Parathyroid adenoma (tissue), 2 donors: ENCODE measurements around the gene P4HA1.
A peak's percentile ranks its signal among the peaks of the same experiment; 100 is the strongest.
"Not testable (repeated sequence)": the region's sequence is repeated elsewhere in the genome, so short reads cannot be mapped to it uniquely, and the experiment has no call there.

Source experiments
- H2AFZ ChIP-seq: fragments of 300-600 bp; sonication (generic); one replicate; pipeline ENCODE4 v1.7.0; 2017; ENCODE audit warnings: antibody characterized with exemption, mild to moderate bottlenecking
- H3K27ac ChIP-seq: fragments of 300-600 bp; sonication (generic); one replicate; pipeline ENCODE4 v1.7.0; 2017
- H3K27me3 ChIP-seq: fragments of 300-600 bp; sonication (generic); one replicate; pipeline ENCODE4 v1.7.0; 2017; ENCODE audit warnings: low read length; ENCODE audit not compliant: control insufficient read depth, insufficient read depth
- H3K36me3 ChIP-seq: fragments of 300-600 bp; sonication (generic); one replicate; pipeline ENCODE4 v1.7.0; 2017; ENCODE audit warnings: low read length; ENCODE audit not compliant: control insufficient read depth, insufficient read depth
- H3K4me1 ChIP-seq: fragments of 300-600 bp; sonication (generic); one replicate; pipeline ENCODE4 v1.7.0; 2017; ENCODE audit warnings: control low read depth
- H3K4me2 ChIP-seq: fragments of 300-600 bp; sonication (generic); one replicate; pipeline ENCODE4 v1.7.0; 2017; ENCODE audit warnings: low read length
- H3K4me3 ChIP-seq: fragments of 300-600 bp; sonication (generic); one replicate; pipeline ENCODE4 v1.7.0; 2017; ENCODE audit warnings: low read depth, low read length
- H3K79me2 ChIP-seq: fragments of 300-600 bp; sonication (generic); one replicate; pipeline ENCODE4 v1.7.0; 2017; ENCODE audit warnings: control low read depth
- H3K9ac ChIP-seq: fragments of 300-600 bp; sonication (generic); one replicate; pipeline ENCODE4 v1.7.0; 2017; ENCODE audit warnings: mild to moderate bottlenecking
- H3K9me3 ChIP-seq: fragments of 300-600 bp; sonication (generic); one replicate; pipeline ENCODE4 v1.7.0; 2017; ENCODE audit warnings: low read length; ENCODE audit not compliant: control insufficient read depth
- TF ChIP-seq, protein P1 (sequence below): fragments of 300-600 bp; sonication (generic); IDR thresholded peaks from one replicate; pipeline ENCODE4 v1.7.0; 2017; ENCODE audit warnings: antibody characterized with exemption, mild to moderate bottlenecking
- donor health status: primary hyperparathyroidism.

Gene P4HA1

DNA sequence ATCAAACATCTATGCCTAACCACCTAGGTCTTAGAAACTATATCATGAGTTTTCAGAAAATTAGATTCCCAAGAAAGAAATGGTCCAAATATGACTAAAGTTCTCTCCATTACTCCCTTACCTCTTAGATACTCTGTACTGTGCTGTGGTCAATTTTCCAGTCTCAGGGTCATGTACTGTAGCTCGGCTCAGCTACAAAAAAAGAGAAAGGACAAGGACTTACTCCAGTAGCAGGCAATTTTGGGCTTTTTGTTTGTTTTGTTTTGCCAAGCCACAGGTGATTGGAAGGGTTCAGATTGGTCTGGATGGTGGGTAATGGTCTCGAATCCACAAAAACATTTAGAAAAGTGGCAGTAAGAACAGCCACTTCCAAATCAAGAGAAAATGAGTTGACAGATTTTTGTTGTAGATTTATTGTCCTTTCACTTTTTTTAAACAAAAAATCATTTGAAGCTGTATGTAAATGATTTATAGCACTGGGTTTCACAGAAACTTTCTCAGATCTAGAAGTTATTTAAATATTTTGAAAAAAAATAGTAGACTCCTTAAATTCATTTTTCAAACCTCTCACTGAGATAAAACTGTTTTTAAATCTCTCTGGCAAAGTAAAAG, 52.8 kb downstream of the P4HA1 start:
- no peaks in the 10 kb centered on the region for H3K79me2 ChIP-seq
- no peaks in the 10 kb centered on the region for H3K9me3 ChIP-seq
- H3K4me2 ChIP-seq, result peak overlapping the region; percentile 44
- no peaks in the 10 kb centered on the region for H3K27me3 ChIP-seq
- TF ChIP-seq, protein P1, sequence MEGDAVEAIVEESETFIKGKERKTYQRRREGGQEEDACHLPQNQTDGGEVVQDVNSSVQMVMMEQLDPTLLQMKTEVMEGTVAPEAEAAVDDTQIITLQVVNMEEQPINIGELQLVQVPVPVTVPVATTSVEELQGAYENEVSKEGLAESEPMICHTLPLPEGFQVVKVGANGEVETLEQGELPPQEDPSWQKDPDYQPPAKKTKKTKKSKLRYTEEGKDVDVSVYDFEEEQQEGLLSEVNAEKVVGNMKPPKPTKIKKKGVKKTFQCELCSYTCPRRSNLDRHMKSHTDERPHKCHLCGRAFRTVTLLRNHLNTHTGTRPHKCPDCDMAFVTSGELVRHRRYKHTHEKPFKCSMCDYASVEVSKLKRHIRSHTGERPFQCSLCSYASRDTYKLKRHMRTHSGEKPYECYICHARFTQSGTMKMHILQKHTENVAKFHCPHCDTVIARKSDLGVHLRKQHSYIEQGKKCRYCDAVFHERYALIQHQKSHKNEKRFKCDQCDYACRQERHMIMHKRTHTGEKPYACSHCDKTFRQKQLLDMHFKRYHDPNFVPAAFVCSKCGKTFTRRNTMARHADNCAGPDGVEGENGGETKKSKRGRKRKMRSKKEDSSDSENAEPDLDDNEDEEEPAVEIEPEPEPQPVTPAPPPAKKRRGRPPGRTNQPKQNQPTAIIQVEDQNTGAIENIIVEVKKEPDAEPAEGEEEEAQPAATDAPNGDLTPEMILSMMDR, result no peak
- no peak overlapping the region for H3K9ac ChIP-seq
- H3K4me1 ChIP-seq, result peaks cover 15% of the 10 kb centered on the region
- H3K4me3 ChIP-seq, result peak overlapping the region; percentile 48
- peak overlapping the region; percentile 26 for H3K27ac ChIP-seq
- H3K36me3 ChIP-seq, result peaks cover 3% of the 10 kb centered on the region
- peak overlapping the region; percentile 44 for H2AFZ ChIP-seq

DNA sequence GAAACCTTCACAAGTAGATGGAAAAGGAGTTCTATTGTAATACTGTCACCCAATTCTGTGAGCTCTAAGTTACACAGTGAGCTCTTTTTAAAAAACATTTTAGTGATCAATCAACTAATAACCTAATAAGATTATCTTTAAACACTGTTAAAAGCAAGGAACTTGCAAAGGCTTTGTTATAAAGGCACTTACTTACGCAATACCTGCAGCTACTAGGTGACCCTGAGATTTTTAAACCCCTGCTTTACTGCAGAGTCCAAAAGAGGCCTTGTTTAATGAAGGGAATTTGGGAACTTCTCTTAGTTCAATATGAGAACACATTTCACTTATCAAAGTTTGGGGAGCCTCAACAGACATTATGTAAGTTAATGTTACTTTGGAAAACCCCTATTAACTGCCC, 53.3 kb downstream of the P4HA1 start:
- Histone ChIP-seq H3K9me3 (no peaks in the 10 kb centered on the region), H3K4me1 (peaks cover 15% of the 10 kb centered on the region), H3K36me3 (peaks cover 3% of the 10 kb centered on the region), H3K9ac (no peak overlapping the region), H3K79me2 (no peaks in the 10 kb centered on the region), H3K4me3 (peak overlapping the region; percentile 48), H3K4me2 (peak overlapping the region; percentile 44), H3K27ac (no peak overlapping the region), H2AFZ (peak overlapping the region; percentile 1), H3K27me3 (no peaks in the 10 kb centered on the region)
- TF ChIP-seq, protein P1, result no peak

DNA sequence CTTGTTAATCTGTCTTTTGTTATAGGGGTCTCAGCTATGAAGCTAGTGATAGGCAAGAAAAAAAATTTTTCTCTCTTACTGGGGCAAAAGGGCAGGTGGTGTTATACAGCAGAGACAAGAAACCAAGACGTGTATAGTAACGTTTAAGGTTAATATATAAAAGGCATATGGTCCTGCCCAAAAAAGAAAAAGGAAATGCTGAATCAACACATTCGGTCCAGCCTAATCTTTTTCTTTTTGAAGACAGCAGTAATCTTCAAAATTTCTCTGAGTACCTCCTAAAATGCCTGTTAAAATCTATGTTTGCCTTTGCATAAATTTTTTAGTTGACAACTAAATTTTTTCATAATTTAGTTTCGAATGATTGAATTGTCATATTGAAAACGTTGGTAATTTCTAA, 54.5 kb downstream of the P4HA1 start:
- H3K27me3 ChIP-seq, result no peaks in the 10 kb centered on the region
- H3K4me2 ChIP-seq, result no peak overlapping the region
- no peak overlapping the region for H3K4me3 ChIP-seq
- H2AFZ ChIP-seq, result no peak overlapping the region
- no peak overlapping the region for H3K27ac ChIP-seq
- H3K79me2 ChIP-seq, result no peaks in the 10 kb centered on the region
- no peak overlapping the region for H3K9ac ChIP-seq
- peaks cover 15% of the 10 kb centered on the region for H3K4me1 ChIP-seq
- no peaks in the 10 kb centered on the region for H3K9me3 ChIP-seq
- TF ChIP-seq, protein P1, result no peak
- H3K36me3 ChIP-seq, result peaks cover 3% of the 10 kb centered on the region

DNA sequence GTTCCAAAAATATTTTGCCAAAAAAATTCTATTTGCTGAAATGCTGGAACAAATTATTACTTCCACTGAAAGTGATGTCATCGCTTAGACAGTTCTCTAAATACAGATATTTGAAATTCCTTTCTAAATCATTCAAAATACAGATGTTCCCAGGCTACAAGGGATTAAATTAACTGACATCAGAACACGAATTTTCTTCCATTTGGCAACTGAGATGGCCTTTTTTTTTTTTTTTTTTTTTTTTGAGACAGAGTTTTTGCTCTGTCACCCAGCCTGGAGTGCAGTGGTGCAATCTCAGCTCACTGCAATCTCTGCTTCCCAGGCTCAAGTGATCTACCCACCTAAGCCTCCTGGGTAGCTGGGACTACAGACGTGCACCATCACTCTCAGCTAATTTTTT, 57.0 kb downstream of the P4HA1 start:
- Histone ChIP-seq H3K4me1 (peaks cover 12% of the 10 kb centered on the region), H3K9me3 (no peaks in the 10 kb centered on the region), H2AFZ (no peak overlapping the region), H3K9ac (no peak overlapping the region), H3K4me2 (no peak overlapping the region), H3K27me3 (no peaks in the 10 kb centered on the region), H3K79me2 (no peaks in the 10 kb centered on the region), H3K4me3 (no peak overlapping the region), H3K36me3 (peaks cover 3% of the 10 kb centered on the region), H3K27ac (no peak overlapping the region)
- TF ChIP-seq, protein P1, result no peak

DNA sequence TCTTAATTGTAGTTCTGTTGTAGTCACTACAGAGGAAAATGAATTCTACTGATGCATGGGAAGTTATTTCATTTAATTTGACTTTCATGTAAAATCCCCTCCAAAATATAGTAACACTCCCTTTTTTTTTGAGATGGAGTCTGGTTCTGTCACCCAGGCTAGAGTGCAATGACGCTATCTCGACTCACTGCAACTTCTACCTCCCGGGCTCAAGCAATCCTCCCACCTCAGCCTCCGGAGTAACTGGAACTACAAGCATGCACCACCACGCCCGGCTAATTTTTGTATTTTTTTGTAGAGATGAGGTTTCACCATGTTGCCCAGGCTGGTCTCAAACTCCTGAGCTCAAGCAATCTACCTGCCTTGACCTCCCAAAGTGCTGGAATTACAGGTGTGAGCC, 60.4 kb downstream of the P4HA1 start:
- not testable (repeated sequence) for H3K4me1 ChIP-seq

More for the DNA sequence above, 60.4 kb downstream of the P4HA1 start:
- not testable (repeated sequence) for H2AFZ ChIP-seq, H3K27ac ChIP-seq, H3K4me3 ChIP-seq, H3K79me2 ChIP-seq, H3K4me2 ChIP-seq, H3K27me3 ChIP-seq, H3K36me3 ChIP-seq, H3K9ac ChIP-seq, H3K9me3 ChIP-seq
